IMR-90 (cell line): ENCODE results near the gene ZNF280C. TPM values are rescaled to one million over a fixed set of nuclear protein-coding genes. Genes with fewer than 3 reads are reported as not detected.

ENCODE experiments used
- ATAC-seq: fragments of 200-7000 bp; cut with Tn5 transposase; 2 replicates; pipeline ENCODE4 v1.9.1; 2020; ENCODE audit warnings: low read depth, mild to moderate bottlenecking, moderate library complexity
- BruUV-seq: library from RNA; stranded (reverse); fragments of 400-500 nt; replicated peaks from 2 replicates; lab custom pipeline; 2021; lab: Mats Ljungman, UMichigan
- CTCF ChIA-PET: fragments of 300-600 bp; formaldehyde crosslinking; extraction: SDS; loops from one replicate; lab custom pipeline; 2021; ENCODE audit warnings: antibody characterized with exemption; lab: Yijun Ruan, JAX
- POLR2A ChIA-PET: fragments of 300-600 bp; sonication (Branson Sonifier 250); formaldehyde crosslinking; loops from one replicate; lab custom pipeline; 2022; ENCODE audit warnings: antibody characterized with exemption; ENCODE audit not compliant: unreplicated experiment; lab: Charles Lee
- DNase-seq: peaks from one replicate; pipeline ENCODE4 v3.0.0; 2013
- H2AFZ ChIP-seq: replicated peaks from 2 replicates; pipeline ENCODE3; 2013; ENCODE audit warnings: low read length, mild to moderate bottlenecking; ENCODE audit not compliant: poor library complexity
- H2AK5ac ChIP-seq: 2 replicates; pipeline ENCODE4 v1.6.1; 2013; ENCODE audit warnings: low read depth, low read length, inconsistent platforms
- H2AK9ac ChIP-seq: replicated peaks from 2 replicates; pipeline ENCODE3; 2013; ENCODE audit warnings: mild to moderate bottlenecking, low read depth, low read length, moderate library complexity; ENCODE audit not compliant: poor library complexity
- H2BK120ac ChIP-seq: 2 replicates; pipeline ENCODE4 v1.6.1; 2013; ENCODE audit warnings: low read depth, low read length, inconsistent platforms
- H2BK15ac ChIP-seq: 3 replicates; pipeline ENCODE4 v1.6.1; 2013; ENCODE audit warnings: low read depth, low read length, inconsistent platforms
- H2BK20ac ChIP-seq: 2 replicates; pipeline ENCODE4 v1.6.1; 2013; ENCODE audit warnings: low read depth, mild to moderate bottlenecking, inconsistent platforms, low read length, moderate library complexity
- H2BK5ac ChIP-seq: 2 replicates; pipeline ENCODE4 v1.6.1; 2013; ENCODE audit warnings: mild to moderate bottlenecking, low read depth, low read length, inconsistent platforms; ENCODE audit not compliant: poor library complexity, severe bottlenecking
- H3K14ac ChIP-seq: replicated peaks from 2 replicates; pipeline ENCODE4 v1.6.1; 2013; ENCODE audit warnings: low read depth, low read length, inconsistent platforms
- H3K18ac ChIP-seq: 2 replicates; pipeline ENCODE4 v1.6.1; 2013; ENCODE audit warnings: low read depth, low read length, control low read depth
- H3K23ac ChIP-seq: 2 replicates; pipeline ENCODE4 v1.6.1; 2013; ENCODE audit warnings: low read depth, low read length, inconsistent platforms
- H3K27ac ChIP-seq: 2 replicates; pipeline ENCODE4 v1.5.1; 2013; ENCODE audit warnings: mild to moderate bottlenecking, control low read depth, low read length; ENCODE audit not compliant: insufficient read depth
- H3K27me3 ChIP-seq: 2 replicates; pipeline ENCODE4 v1.6.1; 2013; ENCODE audit warnings: low read length; ENCODE audit not compliant: control insufficient read depth, insufficient read depth
- H3K36me3 ChIP-seq: 2 replicates; pipeline ENCODE4 v1.6.1; 2013; ENCODE audit warnings: low read length, mixed read lengths; ENCODE audit not compliant: control insufficient read depth, insufficient read depth
- H3K4ac ChIP-seq: 2 replicates; pipeline ENCODE4 v1.6.1; 2013; ENCODE audit warnings: low read depth, low read length, inconsistent platforms
- H3K4me1 ChIP-seq: 2 replicates; pipeline ENCODE4 v1.6.1; 2013; ENCODE audit warnings: low read length, mixed read lengths; ENCODE audit not compliant: control insufficient read depth, insufficient read depth
- H3K4me2 ChIP-seq: 2 replicates; pipeline ENCODE4 v1.6.1; 2013; ENCODE audit warnings: low read depth, mild to moderate bottlenecking, control low read depth, low read length, moderate library complexity
- H3K4me3 ChIP-seq: 2 replicates; pipeline ENCODE4 v1.5.1; 2013; ENCODE audit warnings: low read depth, mild to moderate bottlenecking, control low read depth, low read length, moderate library complexity; ENCODE audit not compliant: insufficient read depth
- H3K56ac ChIP-seq: 2 replicates; pipeline ENCODE4 v1.6.1; 2013; ENCODE audit warnings: low read length, inconsistent platforms; ENCODE audit not compliant: insufficient read depth; ENCODE audit errors: extremely low read depth
- H3K79me1 ChIP-seq, 2 experiments: 2 replicates each; pipeline ENCODE4 v1.6.1; 2013; ENCODE audit warnings: low read length in 2 of 2, inconsistent platforms in 1 of 2, low read depth in 1 of 2
- H3K9ac ChIP-seq: 2 replicates; pipeline ENCODE4 v1.6.1; 2013; ENCODE audit warnings: low read depth, low read length, control low read depth
- H3K9me1 ChIP-seq: 2 replicates; pipeline ENCODE4 v1.6.1; 2013; ENCODE audit warnings: low read length, inconsistent platforms; ENCODE audit not compliant: insufficient read depth
- H3K9me3 ChIP-seq: 2 replicates; pipeline ENCODE4 v1.6.1; 2013; ENCODE audit warnings: low read length; ENCODE audit not compliant: control insufficient read depth, insufficient read depth
- H4K20me1 ChIP-seq: 2 replicates; pipeline ENCODE4 v1.6.1; 2013; ENCODE audit warnings: low read length, inconsistent platforms; ENCODE audit not compliant: insufficient read depth
- H4K5ac ChIP-seq: 2 replicates; pipeline ENCODE4 v1.6.1; 2013; ENCODE audit warnings: mild to moderate bottlenecking, low read depth, low read length, control low read depth
- H4K8ac ChIP-seq, 2 experiments: 2 replicates each; pipeline ENCODE4 v1.6.1; 2013; ENCODE audit warnings: low read depth in 2 of 2, low read length in 2 of 2, control low read depth in 1 of 2, inconsistent platforms in 1 of 2
- H4K91ac ChIP-seq: 2 replicates; pipeline ENCODE4 v1.6.1; 2013; ENCODE audit warnings: low read depth, low read length, inconsistent platforms; ENCODE audit not compliant: insufficient read depth
- CEBPB ChIP-seq: IDR thresholded peaks from 2 replicates; pipeline ENCODE4 v1.6.1; 2012; ENCODE audit warnings: low read depth, low read length, improper control_type of control experiment
- MAFK ChIP-seq: IDR thresholded peaks from 2 replicates; pipeline ENCODE4 v1.6.1; 2012; ENCODE audit warnings: low read depth, low read length, improper control_type of control experiment
- MAZ ChIP-seq: IDR thresholded peaks from 2 replicates; pipeline ENCODE4 v1.6.1; 2012; ENCODE audit warnings: low read depth, mild to moderate bottlenecking, low read length, improper control_type of control experiment, moderate library complexity, borderline replicate concordance
- MXI1 ChIP-seq: IDR thresholded peaks from 2 replicates; pipeline ENCODE4 v1.6.1; 2012; ENCODE audit warnings: low read depth, mild to moderate bottlenecking, low read length, moderate library complexity, borderline replicate concordance
- NFE2L2 ChIP-seq: fragments of 150-350 bp; IDR thresholded peaks from 2 replicates; pipeline ENCODE4 v1.6.1; 2016; ENCODE audit warnings: low read depth, mild to moderate bottlenecking, low read length
- RCOR1 ChIP-seq: IDR thresholded peaks from 2 replicates; pipeline ENCODE4 v1.6.1; 2012; ENCODE audit warnings: mild to moderate bottlenecking, low read length, improper control_type of control experiment; ENCODE audit not compliant: insufficient replicate concordance
- SMC3 ChIP-seq: fragments of 150-350 bp; IDR thresholded peaks from 2 replicates; pipeline ENCODE4 v1.6.1; 2016; ENCODE audit warnings: low read depth, mild to moderate bottlenecking, antibody characterized with exemption, low read length, moderate library complexity
- WGBS, 2 experiments: methylation state at CpG; one replicate each; pipeline versions ENCODE4 v1.1.5 to v1.1.7; 2013; ENCODE audit warnings: missing lambda C conversion rate in 2 of 2; ENCODE audit not compliant: insufficient read length in 1 of 2; ENCODE audit errors: extremely low coverage in 2 of 2; 5-methylcytosine and 5-hydroxymethylcytosine counted together
- dilution Hi-C: fragments of 300-500 bp; cut with HindIII; formaldehyde crosslinking; loops from one replicate; pipeline ENCODE4 v1.14.3; 2018; ENCODE audit warnings: low sequenced_read_pairs; ENCODE audit not compliant: unreplicated experiment
- in situ Hi-C: fragments of 300-500 bp; cut with MboI; formaldehyde crosslinking; loops from 3 replicates; pipeline ENCODE4 v1.14.3; 2019; ENCODE audit warnings: low sequenced_read_pairs, inconsistent platforms, mixed read lengths
- intact Hi-C: fragments of 100-400 bp; cut with micrococcal nuclease; formaldehyde crosslinking; loops from 2 replicates; pipeline ENCODE4 v1.10.0; 2022
- polyA plus RNA-seq, 3 experiments: library from polyadenylated mRNA; depleted of rRNA; stranded (reverse); fragments of >200 nt; gene quantifications; 2 replicates each; pipeline ENCODE4 v1.2.3, GENCODE V29; 2012; ENCODE audit warnings: low replicate concordance in 1 of 3
- total RNA-seq: library from RNA; depleted of rRNA; stranded (reverse); fragments of >200 nt; gene quantifications from 2 replicates; pipeline ENCODE4 v1.2.3, GENCODE V29; 2012
- TF ChIP-seq, protein P1 (sequence below): fragments of 150-350 bp; IDR thresholded peaks from 2 replicates; pipeline ENCODE4 v1.6.1; 2017; ENCODE audit warnings: mild to moderate bottlenecking, antibody characterized with exemption, low read length, low read depth
- TF ChIP-seq, protein P2 (sequence below): conservative IDR thresholded peaks from 2 replicates; pipeline ENCODE4 v1.5.1; 2012; ENCODE audit warnings: mild to moderate bottlenecking, low read depth, low read length, improper control_type of control experiment
- TF ChIP-seq, protein P3 (sequence below): fragments of 150-350 bp; IDR thresholded peaks from 2 replicates; pipeline ENCODE4 v1.6.1; 2016; ENCODE audit warnings: low read depth, mild to moderate bottlenecking, low read length, moderate library complexity, borderline replicate concordance

The ZNF280C gene
- total and polyA plus RNA-seq, 2 of the 4 experiments (the other 2 are of a cell fraction), result 3.1 to 4.5 TPM

DNA sequence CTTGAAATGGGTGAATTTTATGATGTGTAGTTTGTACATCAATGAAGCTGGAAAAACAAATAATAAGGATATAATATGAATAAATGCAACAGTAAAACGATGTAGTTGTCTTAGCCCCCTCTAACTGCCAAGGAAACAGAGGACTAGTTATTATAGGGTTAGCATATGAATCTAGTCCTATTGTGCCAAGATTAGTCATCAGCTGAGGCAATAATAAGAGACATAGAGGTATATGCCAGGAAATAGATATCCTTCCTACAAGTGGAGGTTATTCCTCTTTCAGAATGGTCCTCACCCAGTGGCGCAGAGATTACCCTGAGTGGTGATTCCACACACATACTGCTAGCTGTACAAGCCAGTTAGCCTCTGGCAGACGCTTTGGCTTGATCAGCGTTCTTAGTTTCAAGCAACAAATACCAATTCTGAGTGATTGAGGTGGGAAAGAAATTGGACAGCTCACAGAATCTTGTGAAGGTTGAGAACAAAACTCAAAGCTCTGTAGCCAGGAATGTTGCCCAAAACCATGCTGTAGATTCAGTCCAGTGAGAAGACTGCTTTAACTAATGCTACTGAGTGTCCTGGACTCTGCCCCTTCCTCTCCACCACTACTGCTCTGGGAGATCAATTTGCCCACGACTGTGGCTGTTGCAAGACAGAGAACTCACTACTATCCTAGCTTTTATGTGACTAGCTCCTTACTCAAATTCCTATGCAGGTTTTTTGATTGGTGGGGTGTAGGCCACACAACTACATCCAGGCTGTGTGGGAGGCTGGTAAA, 27.0 kb upstream of the ZNF280C start:
- no TSS peak for BruUV-seq
- DNase-seq (peak; percentile 1), ATAC-seq (no peak)
- Histone ChIP-seq H3K9me1 (no peaks in the 10 kb centered on the region; the same call in 1 of the 2 replicates), H2BK15ac (no peak overlapping the region), H3K18ac (no peak overlapping the region), H3K9ac (no peak overlapping the region), H3K56ac (no peak overlapping the region), H2BK5ac (no peak overlapping the region), H4K8ac (no peak overlapping the region), H2BK20ac (no peak overlapping the region), H3K9me3 (no peaks in the 10 kb centered on the region), H2AFZ (no peak overlapping the region), H2AK5ac (no peak overlapping the region), H3K36me3 (no peaks in the 10 kb centered on the region), H3K23ac (no peak overlapping the region), H4K20me1 (no peaks in the 10 kb centered on the region), H3K4me1 (peaks cover 3% of the 10 kb centered on the region; the same call in 1 of the 2 replicates), H2AK9ac (no peak overlapping the region), H3K4me3 (no peak overlapping the region), H4K5ac (no peak overlapping the region), H3K27me3 (peaks cover 2% of the 10 kb centered on the region; the same call in 1 of the 2 replicates), H3K4ac (no peak overlapping the region; the same call in 1 of the 2 replicates), H3K14ac (no peak overlapping the region), H2BK120ac (no peak overlapping the region), H4K91ac (no peak overlapping the region; the same call in 1 of the 2 replicates), H3K79me1 (no peaks in the 10 kb centered on the region), H3K4me2 (no peak overlapping the region), H3K27ac (no peak overlapping the region)
- ChIA-PET POLR2A (no interaction called here), CTCF (no interaction called here)
- intact Hi-C loops (no loop called here), dilution Hi-C loops (no loop called here), in situ Hi-C loops (loop anchor here (25.0 kb wide), 1 partner anchor 92 kb away; the partner anchor contains the start of gene GPR119)
- TF ChIP-seq SMC3 (no peak), RCOR1 (no peak), CEBPB (no peak), MXI1 (no peak), NFE2L2 (no peak), MAFK (no peak), MAZ (no peak)
- TF ChIP-seq, protein P1, sequence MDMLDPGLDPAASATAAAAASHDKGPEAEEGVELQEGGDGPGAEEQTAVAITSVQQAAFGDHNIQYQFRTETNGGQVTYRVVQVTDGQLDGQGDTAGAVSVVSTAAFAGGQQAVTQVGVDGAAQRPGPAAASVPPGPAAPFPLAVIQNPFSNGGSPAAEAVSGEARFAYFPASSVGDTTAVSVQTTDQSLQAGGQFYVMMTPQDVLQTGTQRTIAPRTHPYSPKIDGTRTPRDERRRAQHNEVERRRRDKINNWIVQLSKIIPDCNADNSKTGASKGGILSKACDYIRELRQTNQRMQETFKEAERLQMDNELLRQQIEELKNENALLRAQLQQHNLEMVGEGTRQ, result no peak
- TF ChIP-seq, protein P2, sequence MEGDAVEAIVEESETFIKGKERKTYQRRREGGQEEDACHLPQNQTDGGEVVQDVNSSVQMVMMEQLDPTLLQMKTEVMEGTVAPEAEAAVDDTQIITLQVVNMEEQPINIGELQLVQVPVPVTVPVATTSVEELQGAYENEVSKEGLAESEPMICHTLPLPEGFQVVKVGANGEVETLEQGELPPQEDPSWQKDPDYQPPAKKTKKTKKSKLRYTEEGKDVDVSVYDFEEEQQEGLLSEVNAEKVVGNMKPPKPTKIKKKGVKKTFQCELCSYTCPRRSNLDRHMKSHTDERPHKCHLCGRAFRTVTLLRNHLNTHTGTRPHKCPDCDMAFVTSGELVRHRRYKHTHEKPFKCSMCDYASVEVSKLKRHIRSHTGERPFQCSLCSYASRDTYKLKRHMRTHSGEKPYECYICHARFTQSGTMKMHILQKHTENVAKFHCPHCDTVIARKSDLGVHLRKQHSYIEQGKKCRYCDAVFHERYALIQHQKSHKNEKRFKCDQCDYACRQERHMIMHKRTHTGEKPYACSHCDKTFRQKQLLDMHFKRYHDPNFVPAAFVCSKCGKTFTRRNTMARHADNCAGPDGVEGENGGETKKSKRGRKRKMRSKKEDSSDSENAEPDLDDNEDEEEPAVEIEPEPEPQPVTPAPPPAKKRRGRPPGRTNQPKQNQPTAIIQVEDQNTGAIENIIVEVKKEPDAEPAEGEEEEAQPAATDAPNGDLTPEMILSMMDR, result no peak
- TF ChIP-seq, protein P3, sequence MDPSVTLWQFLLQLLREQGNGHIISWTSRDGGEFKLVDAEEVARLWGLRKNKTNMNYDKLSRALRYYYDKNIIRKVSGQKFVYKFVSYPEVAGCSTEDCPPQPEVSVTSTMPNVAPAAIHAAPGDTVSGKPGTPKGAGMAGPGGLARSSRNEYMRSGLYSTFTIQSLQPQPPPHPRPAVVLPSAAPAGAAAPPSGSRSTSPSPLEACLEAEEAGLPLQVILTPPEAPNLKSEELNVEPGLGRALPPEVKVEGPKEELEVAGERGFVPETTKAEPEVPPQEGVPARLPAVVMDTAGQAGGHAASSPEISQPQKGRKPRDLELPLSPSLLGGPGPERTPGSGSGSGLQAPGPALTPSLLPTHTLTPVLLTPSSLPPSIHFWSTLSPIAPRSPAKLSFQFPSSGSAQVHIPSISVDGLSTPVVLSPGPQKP, result no peak
- WGBS, 2 experiments, result no CpG with 5 or more reads among the region's 5 CpGs
